HT1080 (cell line): ENCODE results near the gene SLC47A1. TPM values are rescaled to one million over a fixed set of nuclear protein-coding genes. Genes with fewer than 3 reads are reported as not detected.
"Not testable (repeated sequence)": the region's sequence is repeated elsewhere in the genome, so short reads cannot be mapped to it uniquely, and the experiment has no call there.

Source experiments
- DNase-seq: peaks from one replicate; pipeline ENCODE4 v3.0.0-alpha.2; 2015; ENCODE audit warnings: low read depth
- polyA plus RNA-seq, 2 experiments: library from polyadenylated mRNA; depleted of rRNA; stranded (reverse); fragments of >200 nt; gene quantifications; 2 replicates each; pipeline ENCODE4 v1.2.3, GENCODE V29; 2015
- total RNA-seq: library from RNA; depleted of rRNA; stranded (reverse); fragments of >200 nt; shearing (Covaris generic); gene quantifications from 2 replicates; pipeline ENCODE4 v1.2.3, GENCODE V29; 2014; rRNA removed

SLC47A1 gene, protein sequence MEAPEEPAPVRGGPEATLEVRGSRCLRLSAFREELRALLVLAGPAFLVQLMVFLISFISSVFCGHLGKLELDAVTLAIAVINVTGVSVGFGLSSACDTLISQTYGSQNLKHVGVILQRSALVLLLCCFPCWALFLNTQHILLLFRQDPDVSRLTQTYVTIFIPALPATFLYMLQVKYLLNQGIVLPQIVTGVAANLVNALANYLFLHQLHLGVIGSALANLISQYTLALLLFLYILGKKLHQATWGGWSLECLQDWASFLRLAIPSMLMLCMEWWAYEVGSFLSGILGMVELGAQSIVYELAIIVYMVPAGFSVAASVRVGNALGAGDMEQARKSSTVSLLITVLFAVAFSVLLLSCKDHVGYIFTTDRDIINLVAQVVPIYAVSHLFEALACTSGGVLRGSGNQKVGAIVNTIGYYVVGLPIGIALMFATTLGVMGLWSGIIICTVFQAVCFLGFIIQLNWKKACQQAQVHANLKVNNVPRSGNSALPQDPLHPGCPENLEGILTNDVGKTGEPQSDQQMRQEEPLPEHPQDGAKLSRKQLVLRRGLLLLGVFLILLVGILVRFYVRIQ
- total RNA-seq: not detected in 2 replicates
- not detected in 2 replicates for polyA plus RNA-seq (2015; cell fraction: cytosol; rRNA removed)
- polyA plus RNA-seq (2015; cell fraction: nucleus; rRNA removed): not detected in 2 replicates

DNA sequence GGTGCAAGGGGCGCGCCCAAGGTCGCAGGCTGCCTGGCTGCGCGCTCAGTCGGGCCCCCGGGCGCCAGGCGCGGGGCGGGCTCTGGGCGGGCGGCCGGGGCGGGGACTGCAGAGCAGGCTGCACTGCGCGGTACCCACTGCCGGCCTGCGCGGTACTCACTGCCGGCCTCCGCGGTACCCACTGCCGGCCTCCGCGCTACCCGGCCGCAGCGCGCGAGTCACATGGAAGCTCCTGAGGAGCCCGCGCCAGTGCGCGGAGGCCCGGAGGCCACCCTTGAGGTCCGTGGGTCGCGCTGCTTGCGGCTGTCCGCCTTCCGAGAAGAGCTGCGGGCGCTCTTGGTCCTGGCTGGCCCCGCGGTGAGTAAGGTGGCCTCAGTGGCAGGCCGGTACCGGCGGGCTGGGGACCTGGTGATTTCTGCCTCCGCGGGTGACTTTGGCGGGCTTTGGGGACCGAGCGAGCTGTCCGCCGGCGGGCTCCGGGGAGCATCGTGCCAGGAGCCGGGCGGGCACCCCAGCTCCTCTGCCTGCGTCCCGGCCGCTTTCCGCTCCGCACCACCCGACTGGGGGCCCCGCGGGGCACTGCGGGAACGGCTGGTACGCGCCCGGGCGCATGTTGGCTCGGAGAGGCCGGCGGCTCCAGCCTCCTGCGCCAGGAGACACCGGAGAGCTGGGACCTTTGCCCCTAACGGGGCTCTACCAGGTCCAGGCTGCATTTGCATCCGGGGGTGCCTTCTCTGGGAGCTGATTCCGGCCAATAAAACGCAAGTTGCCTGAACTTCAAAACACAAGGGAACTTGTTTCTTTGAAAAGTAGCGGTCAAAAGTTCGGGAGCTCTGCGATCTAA, at the start of gene SLC47A1:
Gene SLC47A1 (plus strand): TSS at position 137 of the 844 bp plus-strand sequence. CDS start 86 bp downstream, at position 223.
- DNase-seq: no peak

DNA sequence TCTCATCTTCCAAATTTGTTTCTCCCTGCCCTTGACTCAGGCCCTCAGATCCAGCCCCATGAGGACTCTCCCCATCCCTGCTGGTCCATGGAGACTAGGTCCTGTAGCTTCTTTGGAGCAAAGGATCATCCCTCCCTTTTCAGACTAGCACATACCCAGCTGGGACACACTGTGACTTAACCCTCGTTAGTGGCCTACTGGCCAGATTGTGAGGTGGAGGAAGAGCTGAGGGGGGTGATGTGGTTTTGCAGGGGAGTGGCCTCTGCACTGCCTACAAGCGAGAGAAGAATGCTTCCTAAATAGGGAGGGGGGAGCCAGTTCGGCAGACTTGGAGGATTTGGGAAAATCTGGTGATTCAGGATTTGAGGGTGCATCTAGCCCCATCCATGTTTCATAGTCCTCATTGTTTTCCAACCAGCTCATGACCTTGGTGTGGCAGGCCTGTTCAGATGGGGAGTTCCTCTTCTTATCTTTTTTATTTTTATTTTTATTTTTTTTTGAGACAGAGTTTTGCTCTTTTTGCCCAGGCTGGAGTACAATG, 47.8 kb upstream of the SLC47A1 start:
- DNase-seq: no peak

DNA sequence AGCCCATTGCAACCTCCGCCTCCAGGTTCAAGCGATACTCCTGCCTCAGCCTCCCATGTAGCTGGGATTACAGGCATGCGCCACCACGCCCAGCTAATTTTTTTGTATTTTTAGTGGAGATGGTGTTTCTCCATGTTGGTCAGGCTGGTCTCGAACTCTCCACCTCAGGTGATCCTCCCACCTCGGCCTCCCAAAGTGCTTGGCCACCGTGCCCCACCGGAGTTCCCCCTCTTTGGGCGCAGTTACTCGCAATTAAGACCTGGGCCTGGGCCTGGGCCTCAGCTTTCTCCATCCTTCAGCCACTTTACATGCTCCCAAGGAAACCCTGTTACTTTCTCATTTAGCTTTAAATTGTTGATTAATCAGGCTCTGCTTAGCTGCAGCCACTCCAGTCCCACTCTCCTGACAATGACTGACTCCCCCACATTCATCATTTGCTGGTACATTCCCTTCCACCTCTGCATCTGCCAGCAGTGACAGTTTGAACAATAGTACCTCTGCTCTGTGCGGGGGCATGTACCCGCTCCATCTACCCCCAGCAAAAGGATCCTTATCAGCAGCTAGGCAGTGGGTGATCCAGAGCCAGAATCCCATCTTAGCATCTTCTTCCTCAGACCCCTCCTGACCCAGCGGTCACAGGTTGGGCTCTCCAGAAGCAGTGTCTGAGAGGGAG, 47.2 kb upstream of the SLC47A1 start:
- DNase-seq: no peak

DNA sequence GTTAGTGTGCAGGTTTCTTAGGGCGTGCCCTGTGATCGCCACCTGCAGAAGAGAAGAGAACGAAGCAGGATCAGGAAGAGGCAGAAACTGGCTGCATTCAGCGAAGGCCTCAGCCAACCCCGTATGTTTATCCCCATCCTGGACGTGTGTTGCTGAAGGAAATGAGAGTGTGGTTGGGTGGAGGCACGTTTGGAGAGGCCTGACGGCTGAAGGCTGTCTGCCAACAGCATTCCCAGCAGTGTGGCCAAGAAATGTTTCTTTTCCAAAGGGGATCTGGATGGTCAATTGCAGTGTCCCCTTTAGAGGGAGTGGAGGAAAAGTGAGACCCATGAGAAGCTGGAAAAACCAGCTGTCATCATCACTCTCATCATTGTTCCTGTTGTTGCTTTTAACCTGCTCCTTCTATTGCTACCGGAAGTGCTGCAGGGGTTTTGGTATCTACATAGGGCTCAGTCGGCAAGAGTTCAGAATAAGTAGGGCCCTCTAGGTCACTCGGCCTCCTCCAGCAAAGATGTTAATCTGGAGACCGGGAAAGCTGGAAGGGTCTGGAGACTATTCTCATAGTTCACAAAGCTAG, 46.5 kb upstream of the SLC47A1 start:
- DNase-seq: no peak

DNA sequence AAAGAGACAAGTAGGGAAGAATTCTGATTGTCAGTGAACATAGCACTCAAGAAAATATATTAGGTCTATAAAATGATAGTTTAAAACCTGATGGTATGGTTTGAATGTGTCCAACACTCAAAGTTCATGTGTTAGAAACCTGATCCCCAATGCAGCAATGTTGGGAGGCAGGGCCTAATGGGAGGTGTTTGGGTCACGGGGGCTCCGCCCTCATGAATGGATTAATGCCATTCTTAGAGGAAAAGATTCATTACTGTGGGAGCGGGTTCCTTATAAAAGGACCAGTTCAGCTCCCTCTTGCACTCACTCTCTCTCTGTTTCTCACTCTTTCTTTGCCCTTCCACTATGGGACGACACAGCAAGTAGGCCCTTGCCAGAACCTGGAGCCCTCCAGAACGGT, 41.5 kb upstream of the SLC47A1 start:
- DNase-seq: no peak

DNA sequence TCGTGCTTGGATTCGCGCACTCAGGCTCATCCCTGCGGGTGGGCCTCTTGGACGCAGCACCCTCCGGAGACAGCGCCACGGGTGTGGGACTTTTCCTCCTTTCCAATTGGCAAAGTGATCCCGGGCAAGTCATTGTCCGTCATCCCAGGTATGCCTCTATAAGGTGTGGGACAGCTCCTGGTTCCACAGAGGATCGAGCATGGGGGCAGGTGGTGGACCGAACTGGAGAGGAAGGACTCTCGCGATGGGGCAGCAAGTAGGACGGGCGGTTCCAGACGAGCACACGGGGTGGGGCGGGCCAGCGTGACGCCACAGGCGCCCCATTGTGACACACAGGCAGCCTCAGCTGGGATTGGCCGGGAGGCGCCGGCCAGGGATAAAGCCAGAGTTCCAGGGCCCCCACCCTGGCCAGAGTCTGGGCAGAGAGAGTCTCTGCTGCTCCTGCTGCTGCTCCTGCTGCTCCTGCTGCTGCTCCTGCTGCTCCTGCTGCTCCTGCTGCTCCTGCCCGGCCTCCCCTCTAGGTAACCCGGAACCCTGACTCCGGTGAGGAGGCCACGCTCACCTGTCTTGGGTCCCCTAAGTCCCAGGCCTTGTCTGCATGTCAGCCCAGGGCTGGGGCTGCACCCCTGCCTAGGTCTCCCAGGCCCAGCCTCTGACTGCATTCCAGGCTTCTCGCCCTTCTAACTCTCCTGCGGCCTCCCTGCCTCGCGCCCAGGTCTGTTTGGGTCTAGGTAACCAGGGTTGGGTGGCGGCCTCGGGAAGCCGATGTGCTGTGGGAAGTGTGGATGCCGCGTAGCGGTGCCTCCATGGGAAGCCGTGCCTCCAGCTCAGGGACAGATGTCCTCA, 38.5 kb upstream of the SLC47A1 start:
- DNase-seq: no peak

DNA sequence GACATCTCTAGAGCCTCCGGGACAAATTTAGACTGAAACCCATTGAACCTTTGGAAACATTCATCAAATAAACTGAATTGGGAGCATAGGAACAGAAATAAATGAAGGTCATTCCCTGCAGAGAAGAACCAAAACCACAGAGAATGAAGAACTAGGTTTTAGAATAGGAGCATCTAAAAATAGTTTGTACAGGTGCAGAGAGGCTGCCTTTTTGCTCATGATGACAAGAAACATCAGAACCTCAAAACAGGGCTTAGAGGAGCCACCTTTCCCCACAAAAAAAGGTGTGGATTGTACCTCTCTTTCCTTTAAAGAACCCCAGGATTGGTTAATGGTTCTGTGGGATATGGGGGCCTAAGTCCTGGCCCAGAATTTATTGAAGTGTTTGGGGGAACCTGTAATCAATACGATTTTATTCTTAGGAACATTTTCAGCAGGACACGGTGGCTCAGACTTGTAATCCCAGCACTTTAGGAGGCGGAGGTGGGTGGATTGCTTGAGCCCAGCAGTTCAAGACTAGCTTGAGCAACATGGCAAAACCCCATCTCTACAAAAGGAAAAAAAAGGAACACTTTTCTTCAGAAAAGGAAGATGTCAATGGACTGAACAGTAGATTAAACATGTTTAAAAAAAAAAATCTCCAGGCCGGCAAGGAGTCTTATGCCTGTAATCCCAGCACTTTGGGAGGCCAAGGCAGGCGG, 37.7 kb upstream of the SLC47A1 start:
- no peak for DNase-seq

DNA sequence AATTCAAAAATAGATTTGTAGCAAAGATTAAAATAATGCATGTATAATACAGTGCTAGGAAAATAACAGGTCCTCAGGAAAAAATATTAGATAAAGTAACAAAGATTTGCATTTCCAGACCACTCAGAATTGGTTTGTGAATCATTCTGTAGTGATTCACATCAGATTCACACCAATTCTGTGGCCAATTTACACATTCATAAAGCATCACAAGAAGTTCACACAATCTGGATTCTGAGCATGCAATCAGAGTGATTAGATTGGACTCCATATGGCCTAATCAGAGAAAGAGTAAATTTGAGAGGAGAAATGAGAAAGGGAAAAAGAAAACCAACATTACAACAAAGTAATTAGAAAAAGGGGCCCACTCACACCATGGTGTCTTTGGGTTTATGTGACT, 36.0 kb upstream of the SLC47A1 start:
- no peak for DNase-seq

DNA sequence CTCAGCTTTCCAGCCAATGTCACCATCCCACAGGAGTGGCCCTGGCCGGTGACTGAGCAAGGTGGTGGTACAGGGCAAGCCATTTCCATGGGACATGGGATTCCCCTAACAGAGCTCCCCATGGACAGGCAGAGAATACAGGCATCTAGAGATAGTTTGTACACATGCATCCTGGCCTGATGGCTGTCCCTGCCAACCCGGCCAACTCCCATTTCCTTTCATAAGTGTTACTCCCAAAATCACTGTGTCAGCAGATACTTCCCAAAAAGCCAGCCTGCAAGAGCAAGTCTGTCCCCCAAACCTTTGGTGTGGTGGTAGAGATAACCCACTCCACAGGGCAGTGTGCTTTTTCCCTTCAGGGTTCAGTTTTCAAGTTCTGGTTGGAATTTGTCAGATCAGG, 32.4 kb upstream of the SLC47A1 start:
- no peak for DNase-seq

DNA sequence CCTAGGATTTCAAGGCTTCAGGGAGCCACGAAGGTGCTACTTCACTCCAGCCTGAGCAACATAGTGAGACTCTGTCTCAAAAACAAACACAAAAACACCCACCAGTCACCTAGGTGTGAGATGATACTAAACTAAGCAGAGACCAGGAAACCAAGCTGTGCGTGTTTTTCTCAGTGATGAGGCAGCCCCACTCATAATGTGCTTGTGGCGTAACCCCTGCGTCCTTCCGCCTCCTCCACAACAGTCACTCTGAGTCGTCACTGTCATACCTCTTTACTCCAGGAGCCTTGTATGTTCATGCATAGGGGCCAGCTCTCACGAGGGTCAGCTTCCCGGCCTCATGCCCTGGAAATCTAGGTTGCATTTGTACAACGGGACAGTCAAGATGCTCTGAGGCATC, 31.1 kb upstream of the SLC47A1 start:
- DNase-seq: no peak

DNA sequence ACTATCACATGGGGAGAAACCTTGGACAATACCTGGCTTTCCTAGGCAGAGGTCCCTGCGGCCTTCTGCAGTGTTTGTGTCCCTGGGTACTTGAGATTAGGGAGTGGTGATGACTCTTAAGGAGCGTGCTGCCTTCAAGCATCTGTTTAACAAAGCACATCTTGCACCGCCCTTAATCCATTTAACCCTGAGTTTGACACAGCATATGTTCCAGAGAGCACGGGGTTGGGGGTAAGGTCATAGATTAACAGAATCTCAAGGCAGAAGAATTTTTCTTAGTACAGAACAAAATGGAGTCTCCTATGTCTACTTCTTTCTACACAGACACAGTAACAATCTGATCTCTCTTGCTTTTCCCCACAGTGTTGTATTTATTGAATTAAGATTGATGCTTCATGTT, 28.1 kb upstream of the SLC47A1 start:
- not testable (repeated sequence) for DNase-seq

DNA sequence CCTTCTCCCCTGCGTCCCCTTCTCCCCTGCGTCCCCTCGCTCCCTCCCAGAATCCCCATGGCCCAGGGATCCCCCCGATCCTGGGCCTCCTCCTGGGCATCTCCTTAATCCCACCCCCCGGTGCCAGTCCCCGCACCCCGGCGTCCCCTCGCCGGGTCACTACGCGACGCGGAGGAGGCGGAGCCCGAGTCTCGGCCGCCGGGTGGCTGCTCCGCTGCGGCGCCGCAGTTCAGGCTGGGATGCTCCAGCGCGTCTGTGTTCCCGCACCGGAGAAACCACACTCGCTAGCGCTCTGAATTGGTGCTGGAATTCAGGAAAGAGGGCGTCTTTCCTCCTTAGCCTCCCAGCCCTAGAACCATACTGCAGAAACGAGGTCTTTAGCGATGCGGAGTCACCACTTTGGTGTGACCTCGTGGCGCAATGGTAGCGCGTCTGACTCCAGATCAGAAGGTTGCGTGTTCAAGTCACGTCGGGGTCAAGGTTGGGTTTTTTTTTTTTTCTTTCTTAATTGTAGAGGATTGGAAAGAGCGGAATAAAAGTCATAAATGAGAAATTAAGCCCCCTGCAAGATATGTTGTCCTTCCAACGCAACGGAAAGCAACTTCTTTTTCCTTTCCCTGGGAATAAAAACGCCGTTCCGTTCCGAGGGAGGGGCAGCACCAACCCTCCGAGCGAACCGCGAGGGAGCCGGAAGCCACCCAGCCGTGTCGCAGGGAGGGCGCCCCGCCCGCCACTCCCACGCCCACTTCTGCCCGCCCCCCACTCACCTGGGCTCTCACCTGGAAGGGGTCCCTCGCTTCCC, 25.7 kb upstream of the SLC47A1 start:
- peak; percentile 86 for DNase-seq

DNA sequence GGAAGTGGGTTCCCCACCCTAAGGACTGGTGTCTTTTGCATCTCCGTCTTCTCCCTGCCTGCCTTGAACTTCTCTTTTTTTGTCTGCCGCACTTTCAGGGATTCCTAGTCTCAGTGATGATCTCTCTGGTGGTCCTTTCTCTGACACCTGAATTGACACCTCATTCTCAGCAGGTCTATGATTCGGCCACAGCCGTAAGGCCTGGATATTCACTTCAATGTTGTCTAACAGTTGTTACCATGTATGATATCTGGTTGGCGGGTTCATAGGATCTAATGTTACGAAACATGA, 25.1 kb upstream of the SLC47A1 start:
- no peak for DNase-seq

DNA sequence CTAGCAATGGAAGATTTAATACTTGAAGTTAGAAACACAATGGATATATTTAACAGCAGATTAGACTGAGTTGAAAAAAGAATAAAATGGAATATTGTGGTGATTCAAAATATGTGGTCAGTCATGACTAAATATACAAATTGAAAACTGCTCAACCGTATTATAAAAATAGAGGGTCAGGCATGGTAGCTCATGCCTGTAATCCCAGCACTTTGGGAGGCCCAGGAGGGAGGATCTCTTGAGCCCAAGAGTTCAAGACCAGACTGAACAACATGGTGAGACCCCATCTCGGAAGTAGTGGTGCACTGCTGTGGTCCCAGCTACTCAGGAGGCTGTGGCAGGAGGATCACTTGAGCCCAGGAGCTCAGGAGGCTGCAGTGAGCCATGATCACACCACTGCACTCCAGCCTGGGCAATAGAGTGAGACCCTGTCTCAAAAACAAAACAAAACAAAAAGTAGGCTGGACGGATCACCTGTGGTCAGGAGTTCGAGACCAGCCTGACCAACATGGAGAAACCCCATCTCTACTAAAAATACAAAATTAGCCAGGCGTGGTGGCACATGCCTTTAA, 24.3 kb upstream of the SLC47A1 start:
- not testable (repeated sequence) for DNase-seq

DNA sequence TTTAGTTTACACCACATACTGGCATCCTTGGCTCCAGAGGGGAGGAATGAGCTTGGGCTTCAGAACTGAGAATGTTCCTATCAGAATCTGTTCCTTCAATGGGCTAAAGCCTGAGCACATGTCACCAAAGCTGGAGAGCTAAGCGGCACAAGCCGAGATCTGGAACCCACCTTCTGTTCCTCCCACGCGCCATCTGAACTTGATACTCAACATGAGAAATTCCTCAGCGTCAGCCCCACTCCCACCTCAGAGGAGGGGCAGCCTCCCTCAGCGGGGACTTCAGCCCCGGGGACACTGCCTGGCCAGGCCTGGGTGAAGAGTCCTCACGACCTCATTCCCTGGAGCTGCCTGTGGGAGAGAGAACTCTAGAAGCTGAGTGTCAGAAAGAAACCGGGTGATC, 22.8 kb upstream of the SLC47A1 start:
- no peak for DNase-seq

DNA sequence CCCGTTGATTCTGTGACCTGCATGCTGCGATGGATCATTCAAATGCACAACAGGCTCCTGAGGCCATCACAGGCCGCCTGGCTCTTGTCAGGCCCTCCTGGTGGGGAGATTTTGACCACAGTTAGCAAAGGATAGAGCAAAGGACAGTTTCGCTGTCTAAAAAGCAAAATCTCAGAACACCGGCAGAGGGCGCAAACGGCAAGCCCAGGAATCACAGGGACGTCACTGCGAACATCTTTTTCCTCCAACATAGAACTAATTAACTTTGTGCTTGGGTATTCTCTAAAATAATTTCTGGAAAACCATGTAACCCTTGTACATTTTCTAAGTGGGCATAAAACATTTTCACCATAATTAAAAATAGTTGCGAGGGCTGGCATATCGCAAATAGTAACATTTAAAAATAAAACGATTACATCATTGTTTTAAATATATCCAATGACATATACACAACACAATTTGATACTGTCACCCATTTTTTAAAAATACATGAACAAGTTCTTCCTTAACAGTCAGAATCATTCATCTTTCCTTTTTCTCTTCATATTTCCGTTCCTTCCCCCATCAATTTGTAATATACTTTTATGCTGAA, 19.7 kb upstream of the SLC47A1 start:
- DNase-seq: peak; percentile 59

DNA sequence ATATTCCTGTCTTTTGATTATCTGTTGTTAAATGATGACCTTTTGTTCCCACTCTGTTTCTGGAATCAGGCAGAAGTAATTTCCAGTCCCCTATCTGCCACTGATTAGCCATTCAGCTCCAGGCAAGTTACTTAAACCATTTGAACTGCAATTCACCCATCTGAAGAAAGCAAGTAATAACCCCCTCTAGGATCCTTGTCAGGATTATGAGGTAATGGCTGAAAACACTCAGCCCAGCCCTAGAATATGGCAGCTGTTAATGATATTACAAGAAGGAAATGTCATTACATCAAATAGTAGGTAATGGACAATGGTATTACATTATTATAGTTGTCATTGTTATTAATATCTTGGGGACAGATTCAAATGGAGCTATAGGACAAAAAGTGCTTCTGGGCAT, 16.0 kb upstream of the SLC47A1 start:
- no peak for DNase-seq
